Fibroblast of lung (primary cell): ENCODE data around the gene PDZD2. TPM values are rescaled to one million over a fixed set of nuclear protein-coding genes. Genes with fewer than 3 reads are reported as not detected.

Experiments used
- DNase-seq, 2 donors: peaks; one replicate each; pipeline versions ENCODE4 v3.0.0 to v3.0.0-alpha.2; 2010; ENCODE audit warnings: low read depth in 2 of 2
- H2AFZ ChIP-seq: 2 replicates; pipeline ENCODE4 v1.5.1; 2012; ENCODE audit warnings: low read length, control low read depth, inconsistent platforms
- H3K27ac ChIP-seq: 2 replicates; pipeline ENCODE4 v1.5.1; 2011; ENCODE audit warnings: low read length, control low read depth; ENCODE audit not compliant: insufficient read depth
- H3K27me3 ChIP-seq: 2 replicates; pipeline ENCODE4 v1.5.1; 2011; ENCODE audit warnings: mild to moderate bottlenecking, low read length; ENCODE audit not compliant: control insufficient read depth, insufficient read depth
- H3K36me3 ChIP-seq: 2 replicates; pipeline ENCODE4 v1.5.1; 2011; ENCODE audit warnings: low read length; ENCODE audit not compliant: control insufficient read depth, insufficient read depth
- H3K4me1 ChIP-seq: 2 replicates; pipeline ENCODE4 v1.5.1; 2011; ENCODE audit warnings: low read length; ENCODE audit not compliant: control insufficient read depth, insufficient read depth; ENCODE audit errors: extremely low read depth
- H3K4me2 ChIP-seq: 2 replicates; pipeline ENCODE4 v1.5.1; 2011; ENCODE audit warnings: low read length, control low read depth; ENCODE audit not compliant: insufficient read depth; ENCODE audit errors: extremely low read depth
- H3K4me3 ChIP-seq, 4 experiments: fragments of 200-600 bp in 1 of 4; sonication (generic) in 1 of 4; replicated peaks in 1 of 4; 2 replicates each; pipeline ENCODE4 v1.5.1; 2011 to 2016; ENCODE audit warnings: low read length in 4 of 4, low read depth in 3 of 4, mild to moderate bottlenecking in 3 of 4, control low read depth in 2 of 4, inconsistent platforms in 1 of 4, mixed read lengths in 1 of 4; ENCODE audit not compliant: insufficient read depth in 1 of 4; ENCODE audit errors: control extremely low read depth in 1 of 4
- H3K79me2 ChIP-seq: 2 replicates; pipeline ENCODE4 v1.5.1; 2012; ENCODE audit warnings: mild to moderate bottlenecking, low read length, inconsistent platforms; ENCODE audit not compliant: control insufficient read depth, insufficient read depth
- H3K9ac ChIP-seq: 2 replicates; pipeline ENCODE4 v1.5.1; 2011; ENCODE audit warnings: mild to moderate bottlenecking, low read length, control low read depth; ENCODE audit not compliant: insufficient read depth
- H3K9me3 ChIP-seq: 2 replicates; pipeline ENCODE4 v1.5.1; 2012; ENCODE audit warnings: low read depth, low read length; ENCODE audit not compliant: control insufficient read depth, insufficient read depth
- H4K20me1 ChIP-seq: 2 replicates; pipeline ENCODE4 v1.5.1; 2011; ENCODE audit warnings: low read length; ENCODE audit not compliant: control insufficient read depth, insufficient read depth; ENCODE audit errors: extremely low read depth
- CTCF ChIP-seq, 2 donors: IDR thresholded peaks in 1 of 2; conservative IDR thresholded peaks in 1 of 2; 1 replicate in 1 of 2; 2 replicates in 1 of 2; pipeline ENCODE4 v1.5.1; 2011 to 2012; ENCODE audit warnings: low read length in 2 of 2, control low read depth in 1 of 2, inconsistent platforms in 1 of 2, low read depth in 1 of 2, mild to moderate bottlenecking in 1 of 2
- EZH2 ChIP-seq: IDR thresholded peaks from 2 replicates; pipeline ENCODE4 v1.5.1; 2012; ENCODE audit warnings: low read length, control low read depth, mild to moderate bottlenecking; ENCODE audit errors: missing control alignments
- polyA plus RNA-seq, 2 donors: library from polyadenylated mRNA; depleted of rRNA in 1 of 2; stranded (reverse) in 1 of 2; unstranded in 1 of 2; fragments of >200 nt; gene quantifications; 2 replicates each; pipeline ENCODE4 v1.2.1, GENCODE V29; 2011 to 2012; ENCODE audit warnings: missing spikeins in 1 of 2
- total RNA-seq: library from RNA; depleted of rRNA; stranded (reverse); fragments of >200 nt; gene quantifications from 2 replicates; pipeline ENCODE4 v1.2.1, GENCODE V29; 2014

PDZD2 gene
- total and polyA plus RNA-seq, 2 donors (not counting 1 experiment from before 2014, with no cell fraction given), result 0.33 to 0.40 TPM

- no peaks in the 10 kb centered on the region for H3K79me2 ChIP-seq
- no peak for DNase-seq
Observed at GRCh38 chr5:31866166-31866565, 227.2 kb downstream of the PDZD2 start.

DNA sequence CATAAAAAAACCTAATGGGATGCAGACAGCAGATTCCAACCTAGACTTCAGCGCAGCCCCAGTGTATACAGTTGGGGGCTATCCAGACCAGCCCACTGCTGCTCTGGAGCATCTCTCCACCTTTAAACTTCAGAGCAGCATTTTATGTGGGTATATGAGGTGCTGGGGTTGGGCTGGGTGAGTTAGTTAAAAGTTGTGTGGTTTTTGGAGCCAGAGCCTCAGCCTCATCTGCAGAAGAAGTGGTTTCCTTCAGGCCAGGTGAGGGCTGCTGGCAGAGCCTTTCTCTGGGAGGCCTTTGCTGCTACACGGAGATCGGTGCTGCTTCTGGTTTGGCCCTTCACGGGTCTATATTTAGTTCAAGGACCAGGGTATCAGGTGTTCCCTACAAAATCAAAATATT, 228.3 kb downstream of the PDZD2 start:
- Histone ChIP-seq H3K27me3 (peaks cover 6% of the 10 kb centered on the region), H4K20me1 (no peaks in the 10 kb centered on the region), H3K9ac (no peak overlapping the region), H2AFZ (no peak overlapping the region), H3K36me3 (no peaks in the 10 kb centered on the region), H3K9me3 (no peaks in the 10 kb centered on the region), H3K79me2 (no peaks in the 10 kb centered on the region), H3K27ac (no peak overlapping the region), H3K4me2 (no peak overlapping the region), H3K4me3 (no peak overlapping the region), H3K4me1 (no peaks in the 10 kb centered on the region)
- TF ChIP-seq CTCF (conservative IDR thresholded peaks at IDR 0.05 in 1 of 2, IDR thresholded peaks at IDR 0.05 in 1 of 2; ENCODE audit: low read depth in 1 of 2, low read length in 2 of 2), result no peak
- TF ChIP-seq EZH2, result no peak
- DNase-seq, result no peak

More at GRCh38 chr5:31866166-31866565, 227.2 kb downstream of the PDZD2 start:
- H3K4me2 ChIP-seq, result no peak overlapping the region
- H3K27me3 ChIP-seq, result peaks cover 6% of the 10 kb centered on the region
- no peak overlapping the region for H3K4me3 ChIP-seq
- H3K9ac ChIP-seq, result no peak overlapping the region
- no peaks in the 10 kb centered on the region for H3K9me3 ChIP-seq
- no peak overlapping the region for H2AFZ ChIP-seq
- no peaks in the 10 kb centered on the region for H4K20me1 ChIP-seq
- H3K27ac ChIP-seq, result no peak overlapping the region
- TF ChIP-seq EZH2, result no peak
- TF ChIP-seq CTCF (conservative IDR thresholded peaks at IDR 0.05 in 1 of 2, IDR thresholded peaks at IDR 0.05 in 1 of 2; ENCODE audit: low read depth in 1 of 2, low read length in 2 of 2), result no peak
- H3K4me1 ChIP-seq, result no peaks in the 10 kb centered on the region
- no peaks in the 10 kb centered on the region for H3K36me3 ChIP-seq

GRCh38 chr5:31880449-31880848, 241.5 kb downstream of the PDZD2 start:
- Histone ChIP-seq H2AFZ (no peak overlapping the region), H3K36me3 (no peaks in the 10 kb centered on the region), H4K20me1 (no peaks in the 10 kb centered on the region), H3K27ac (no peak overlapping the region), H3K4me3 (no peak overlapping the region), H3K79me2 (no peaks in the 10 kb centered on the region), H3K4me1 (no peaks in the 10 kb centered on the region), H3K9ac (no peak overlapping the region), H3K27me3 (no peaks in the 10 kb centered on the region), H3K4me2 (no peak overlapping the region), H3K9me3 (no peaks in the 10 kb centered on the region)
- TF ChIP-seq EZH2 (no peak), CTCF (conservative IDR thresholded peaks at IDR 0.05 in 1 of 2, IDR thresholded peaks at IDR 0.05 in 1 of 2; ENCODE audit: low read depth in 1 of 2, low read length in 2 of 2) (no peak)
- DNase-seq, result no peak
